Bronchus fibroblast of lung (primary cell): Measurements from ENCODE around the gene UGT1A6. TPM values are rescaled to one million over a fixed set of nuclear protein-coding genes. Genes with fewer than 3 reads are reported as not detected.

Experiments
- total RNA-seq: library from RNA; depleted of rRNA; stranded (reverse); fragments of >200 nt; gene quantifications from 2 replicates; pipeline ENCODE4 v1.2.3, GENCODE V29; 2015

The UGT1A6 gene
- total RNA-seq: not detected in 2 replicates

GRCh38 chr2:233692648-233693047, at the start of gene UGT1A6:
TSS of gene UGT1A6 (plus strand) at chr2:233692890. CDS start at chr2:233693005, 115 bp downstream.

GRCh38 chr2:233671290-233672161, 21.2 kb upstream of the UGT1A6 start, which contains the start of gene UGT1A9:
TSS of gene UGT1A9 (plus strand) at chr2:233671898. CDS start at chr2:233671935, 37 bp downstream.

GRCh38 chr2:233681521-233682099, 11.1 kb upstream of the UGT1A6 start, which contains the start of gene UGT1A7:
TSS of gene UGT1A7 (plus strand) at chr2:233681901. CDS start at chr2:233681938, 37 bp downstream.

GRCh38 chr2:233712611-233713261, 20.0 kb downstream of the UGT1A6 start, which contains the start of gene UGT1A5:
TSS of gene UGT1A5 (plus strand) at chr2:233712907. CDS start at chr2:233712992, 85 bp downstream.

GRCh38 chr2:233718552-233718951, 25.9 kb downstream of the UGT1A6 start, which contains the start of gene UGT1A4:
TSS of gene UGT1A4 (plus strand) at chr2:233718736. CDS start at chr2:233718821, 85 bp downstream.

GRCh38 chr2:233728723-233729301, 36.1 kb downstream of the UGT1A6 start, which contains the start of gene UGT1A3:
TSS of gene UGT1A3 (plus strand) at chr2:233729042. CDS start at chr2:233729127, 85 bp downstream.

GRCh38 chr2:233760043-233760442, 67.4 kb downstream of the UGT1A6 start, which contains the start of gene UGT1A1:
TSS of gene UGT1A1 (plus strand) at chr2:233760270. CDS start at chr2:233760288, 18 bp downstream.

GRCh38 chr2:233778030-233778429, 85.3 kb downstream of the UGT1A6 start, which contains the start of gene MROH2A:
TSS of gene MROH2A (plus strand) at chr2:233778330. CDS start at chr2:233779359, 1,029 bp downstream.

Other genes starting within 250 kb of the UGT1A6 start
- gene USP40, start 126.1 kb upstream of the UGT1A6 start, total RNA-seq: 15.5 and 21.0 TPM in 2 replicates
- not detected in 2 replicates for gene UGT1A8, start 75.3 kb upstream of the UGT1A6 start, total RNA-seq
- gene UGT1A10, start 56.4 kb upstream of the UGT1A6 start, total RNA-seq: not detected in 2 replicates
- gene UGT1A9, start 21.0 kb upstream of the UGT1A6 start, total RNA-seq: not detected in 2 replicates
- gene UGT1A7, start 11.0 kb upstream of the UGT1A6 start, total RNA-seq: not detected in 2 replicates
- not detected in 2 replicates for gene UGT1A5, start 20.0 kb downstream of the UGT1A6 start, total RNA-seq
- not detected in 2 replicates for gene UGT1A4, start 25.8 kb downstream of the UGT1A6 start, total RNA-seq
- gene UGT1A3, start 36.2 kb downstream of the UGT1A6 start, total RNA-seq: not detected in 2 replicates
- gene UGT1A1, start 67.4 kb downstream of the UGT1A6 start, total RNA-seq: not detected in 2 replicates
- gene MROH2A, start 85.4 kb downstream of the UGT1A6 start, total RNA-seq: not detected in 2 replicates
- gene HJURP, start 161.6 kb downstream of the UGT1A6 start, total RNA-seq: 39.4 and 40.5 TPM in 2 replicates
- gene TRPM8, start 224.5 kb downstream of the UGT1A6 start, total RNA-seq: not detected in 2 replicates